ENCODE measurements around the gene ARMC6. TPM values are rescaled to one million over a fixed set of nuclear protein-coding genes. Genes with fewer than 3 reads are reported as not detected.

ARMC6 gene
- total RNA-seq, 1 experiment from 2014 or later, result 51.4 TPM

DNA sequence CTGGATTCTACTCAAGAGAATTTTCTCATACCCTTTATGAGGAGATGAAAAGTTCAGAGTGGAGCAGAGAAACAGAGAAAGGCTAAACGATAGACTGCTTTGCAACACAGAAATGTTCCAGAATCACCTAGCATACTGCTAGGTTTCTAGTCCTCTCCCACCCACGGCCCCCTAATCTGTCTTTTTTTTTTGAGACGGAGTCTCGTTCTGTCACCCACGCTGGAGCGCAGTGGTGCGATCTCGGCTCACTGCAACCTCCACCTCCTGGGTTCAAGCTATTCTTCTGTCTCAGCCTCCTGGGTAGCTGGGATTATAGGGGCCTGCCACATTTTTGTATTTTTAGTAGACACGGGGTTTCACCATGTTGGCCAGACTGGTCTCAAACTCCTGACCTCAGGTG, 4.9 kb upstream of the ARMC6 start:
- Histone ChIP-seq H3K9me3 (ENCODE audit: control insufficient read depth, insufficient read depth, low read depth, low read length) (no peaks in the 10 kb centered on the region), H3K4me1 (ENCODE audit: control insufficient read depth, insufficient read depth, low read length) (peaks cover 6% of the 10 kb centered on the region; the same call in 1 of the 2 replicates), H3K27ac (ENCODE audit: low read length) (no peak overlapping the region), H3K27me3 (ENCODE audit: control insufficient read depth, insufficient read depth, low read length) (no peaks in the 10 kb centered on the region), H3K4me3 (ENCODE audit: low read depth in 2 of 2, low read length in 2 of 2) (no peak overlapping the region), H3K36me3 (ENCODE audit: control insufficient read depth, insufficient read depth, low read length) (peaks cover 20% of the 10 kb centered on the region)
- ChIA-PET CTCF (no interaction called here), POLR2A (interaction anchor here (0.6 kb wide), 1 partner anchor 231 kb away, joined by 3 read pairs; no protein-coding TSS in a partner anchor)
- in situ Hi-C loops (cut with HindIII; ENCODE audit: low pct_unique_long_range_greater_than_20kb, low sequenced_read_pairs), result no loop called here
- no peak for ATAC-seq
- TF ChIP-seq SIN3A (IDR thresholded peaks at IDR 0.05; ENCODE audit: borderline replicate concordance, insufficient read depth, low read depth, low read length), result no peak
- no peak for TF ChIP-seq POLR2AphosphoS5 (IDR thresholded peaks at IDR 0.05; ENCODE audit: low read depth, low read length)
- TF ChIP-seq, protein P1, sequence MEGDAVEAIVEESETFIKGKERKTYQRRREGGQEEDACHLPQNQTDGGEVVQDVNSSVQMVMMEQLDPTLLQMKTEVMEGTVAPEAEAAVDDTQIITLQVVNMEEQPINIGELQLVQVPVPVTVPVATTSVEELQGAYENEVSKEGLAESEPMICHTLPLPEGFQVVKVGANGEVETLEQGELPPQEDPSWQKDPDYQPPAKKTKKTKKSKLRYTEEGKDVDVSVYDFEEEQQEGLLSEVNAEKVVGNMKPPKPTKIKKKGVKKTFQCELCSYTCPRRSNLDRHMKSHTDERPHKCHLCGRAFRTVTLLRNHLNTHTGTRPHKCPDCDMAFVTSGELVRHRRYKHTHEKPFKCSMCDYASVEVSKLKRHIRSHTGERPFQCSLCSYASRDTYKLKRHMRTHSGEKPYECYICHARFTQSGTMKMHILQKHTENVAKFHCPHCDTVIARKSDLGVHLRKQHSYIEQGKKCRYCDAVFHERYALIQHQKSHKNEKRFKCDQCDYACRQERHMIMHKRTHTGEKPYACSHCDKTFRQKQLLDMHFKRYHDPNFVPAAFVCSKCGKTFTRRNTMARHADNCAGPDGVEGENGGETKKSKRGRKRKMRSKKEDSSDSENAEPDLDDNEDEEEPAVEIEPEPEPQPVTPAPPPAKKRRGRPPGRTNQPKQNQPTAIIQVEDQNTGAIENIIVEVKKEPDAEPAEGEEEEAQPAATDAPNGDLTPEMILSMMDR (IDR thresholded peaks at IDR 0.05), result no peak
- TF ChIP-seq, protein P2, sequence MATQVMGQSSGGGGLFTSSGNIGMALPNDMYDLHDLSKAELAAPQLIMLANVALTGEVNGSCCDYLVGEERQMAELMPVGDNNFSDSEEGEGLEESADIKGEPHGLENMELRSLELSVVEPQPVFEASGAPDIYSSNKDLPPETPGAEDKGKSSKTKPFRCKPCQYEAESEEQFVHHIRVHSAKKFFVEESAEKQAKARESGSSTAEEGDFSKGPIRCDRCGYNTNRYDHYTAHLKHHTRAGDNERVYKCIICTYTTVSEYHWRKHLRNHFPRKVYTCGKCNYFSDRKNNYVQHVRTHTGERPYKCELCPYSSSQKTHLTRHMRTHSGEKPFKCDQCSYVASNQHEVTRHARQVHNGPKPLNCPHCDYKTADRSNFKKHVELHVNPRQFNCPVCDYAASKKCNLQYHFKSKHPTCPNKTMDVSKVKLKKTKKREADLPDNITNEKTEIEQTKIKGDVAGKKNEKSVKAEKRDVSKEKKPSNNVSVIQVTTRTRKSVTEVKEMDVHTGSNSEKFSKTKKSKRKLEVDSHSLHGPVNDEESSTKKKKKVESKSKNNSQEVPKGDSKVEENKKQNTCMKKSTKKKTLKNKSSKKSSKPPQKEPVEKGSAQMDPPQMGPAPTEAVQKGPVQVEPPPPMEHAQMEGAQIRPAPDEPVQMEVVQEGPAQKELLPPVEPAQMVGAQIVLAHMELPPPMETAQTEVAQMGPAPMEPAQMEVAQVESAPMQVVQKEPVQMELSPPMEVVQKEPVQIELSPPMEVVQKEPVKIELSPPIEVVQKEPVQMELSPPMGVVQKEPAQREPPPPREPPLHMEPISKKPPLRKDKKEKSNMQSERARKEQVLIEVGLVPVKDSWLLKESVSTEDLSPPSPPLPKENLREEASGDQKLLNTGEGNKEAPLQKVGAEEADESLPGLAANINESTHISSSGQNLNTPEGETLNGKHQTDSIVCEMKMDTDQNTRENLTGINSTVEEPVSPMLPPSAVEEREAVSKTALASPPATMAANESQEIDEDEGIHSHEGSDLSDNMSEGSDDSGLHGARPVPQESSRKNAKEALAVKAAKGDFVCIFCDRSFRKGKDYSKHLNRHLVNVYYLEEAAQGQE (IDR thresholded peaks at IDR 0.05; ENCODE audit: insufficient read depth in 1 of 2, low read depth in 2 of 2, low read length in 1 of 2), result no peak
- no peak for TF ChIP-seq TCF7L2 (IDR thresholded peaks at IDR 0.05; ENCODE audit: low read depth, low read length)
- DNase-seq (ENCODE audit: low read depth, low spot score), result no peak
- no TSS peak for BruUV-seq (replicated peaks)
- intact Hi-C loops (cut with micrococcal nuclease; ENCODE audit: unreplicated experiment), result no loop called here

DNA sequence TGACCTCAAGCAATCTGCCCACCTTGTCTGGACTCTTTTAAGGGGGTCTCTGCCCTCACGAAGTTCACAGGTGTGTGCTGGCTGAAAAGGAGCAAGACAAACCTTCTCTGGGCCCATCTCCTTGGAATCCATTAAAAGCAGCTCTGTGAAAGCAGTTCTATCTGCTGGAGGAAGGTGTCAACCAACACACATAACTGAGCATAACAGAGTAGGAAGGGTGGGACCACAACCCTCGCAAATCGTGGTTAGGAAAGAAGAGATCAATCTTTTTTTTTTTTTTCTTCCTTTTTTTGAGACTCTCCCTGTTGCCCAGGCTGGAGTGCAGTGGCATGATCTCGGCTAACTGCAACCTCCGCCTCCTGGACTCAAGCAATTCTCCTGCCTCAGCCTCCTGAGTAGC, 1.5 kb upstream of the ARMC6 start:
- TF ChIP-seq POLR2AphosphoS5 (IDR thresholded peaks at IDR 0.05; ENCODE audit: low read depth, low read length) (no peak), TCF7L2 (IDR thresholded peaks at IDR 0.05; ENCODE audit: low read depth, low read length) (no peak), SIN3A (IDR thresholded peaks at IDR 0.05; ENCODE audit: borderline replicate concordance, insufficient read depth, low read depth, low read length) (no peak)
- TF ChIP-seq, protein P2 (IDR thresholded peaks at IDR 0.05; ENCODE audit: insufficient read depth in 1 of 2, low read depth in 2 of 2, low read length in 1 of 2), result no peak
- TF ChIP-seq, protein P1 (IDR thresholded peaks at IDR 0.05), result no peak
- BruUV-seq (replicated peaks), result no TSS peak
- no peak for ATAC-seq
- Histone ChIP-seq H3K4me1 (ENCODE audit: control insufficient read depth, insufficient read depth, low read length) (peaks cover 6% of the 10 kb centered on the region; the same call in 1 of the 2 replicates), H3K9me3 (ENCODE audit: control insufficient read depth, insufficient read depth, low read depth, low read length) (no peaks in the 10 kb centered on the region), H3K27ac (ENCODE audit: low read length) (peak overlapping the region; percentile 14; the same call in 1 of the 2 replicates), H3K36me3 (ENCODE audit: control insufficient read depth, insufficient read depth, low read length) (peaks cover 8% of the 10 kb centered on the region), H3K27me3 (ENCODE audit: control insufficient read depth, insufficient read depth, low read length) (no peaks in the 10 kb centered on the region), H3K4me3 (ENCODE audit: low read depth in 2 of 2, low read length in 2 of 2) (peak overlapping the region in 1 of 2 experiments; percentile 86; a peak in 3 of 4 replicates)
- CTCF ChIA-PET, result no interaction called here
- in situ Hi-C loops (cut with HindIII; ENCODE audit: low pct_unique_long_range_greater_than_20kb, low sequenced_read_pairs) (no loop called here), intact Hi-C loops (cut with micrococcal nuclease; ENCODE audit: unreplicated experiment) (no loop called here)
- DNase-seq (ENCODE audit: low read depth, low spot score), result no peak
- POLR2A ChIA-PET, result no interaction called here
